MV-4-11 (cell line): ENCODE data around the gene MBD3L1.

Experiments
- DNase-seq: peaks from one replicate; lab custom pipeline; 2025; lab: John Stamatoyannopoulos, UW

Gene MBD3L1

DNA sequence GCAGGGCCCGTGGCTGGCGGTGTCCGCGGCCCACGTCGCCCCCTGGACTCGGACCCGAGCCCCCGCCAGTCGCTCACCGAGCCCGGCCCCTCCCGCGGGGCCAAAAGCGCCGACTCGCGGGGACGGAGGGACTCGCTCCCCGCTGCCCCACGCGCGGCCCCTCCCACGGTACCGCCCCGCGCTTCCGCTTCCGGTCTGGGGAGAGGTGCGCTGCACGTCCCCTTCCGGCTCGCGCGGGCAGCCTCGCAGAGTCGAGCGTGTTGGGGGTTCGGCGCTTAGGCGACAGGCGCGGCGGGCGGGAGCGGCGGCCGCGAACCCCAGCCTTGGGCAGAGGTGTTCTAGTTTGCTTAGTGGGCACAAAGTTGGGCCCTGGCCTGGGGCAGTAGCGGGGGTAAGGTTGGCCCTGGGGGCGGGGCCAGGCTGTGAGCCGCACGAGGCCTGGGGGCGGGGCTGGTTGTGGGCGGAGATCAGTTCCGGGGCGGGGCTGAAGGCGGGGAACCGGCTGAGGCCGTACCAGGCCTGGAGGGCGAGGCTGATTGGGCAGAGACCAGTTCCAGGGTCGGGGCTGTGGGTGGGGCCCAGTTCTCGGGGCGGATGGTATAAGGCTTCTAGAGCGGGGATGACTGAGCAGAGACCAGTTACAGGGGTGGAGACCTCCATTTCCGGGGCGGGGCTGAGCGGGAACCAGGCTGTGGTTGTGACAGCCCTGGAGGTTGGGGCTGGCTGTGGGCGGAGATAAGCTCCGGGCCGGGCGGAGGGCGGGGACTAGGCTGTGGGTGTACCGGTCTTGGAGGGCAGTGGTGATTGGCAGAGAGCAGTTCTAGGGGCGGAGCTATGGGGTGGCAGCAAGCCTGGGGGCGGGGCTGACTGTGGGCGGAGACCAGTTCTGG, at the start of gene MBD3L1, which contains the start of gene ZNF558:
Gene MBD3L1 (plus strand): TSS at position 246 of the 890 bp plus-strand sequence. CDS start 10,302 bp downstream, outside the sequence.
Gene ZNF558 (minus strand): TSS at position 173 of the 890 bp plus-strand sequence. CDS start 9,645 bp downstream, outside the sequence.
- DNase-seq = peak; percentile 100

- DNase-seq = no peak
These were observed 37.4 kb upstream of the MBD3L1 start for GRCh38 chr19:8794823-8795222.

DNA sequence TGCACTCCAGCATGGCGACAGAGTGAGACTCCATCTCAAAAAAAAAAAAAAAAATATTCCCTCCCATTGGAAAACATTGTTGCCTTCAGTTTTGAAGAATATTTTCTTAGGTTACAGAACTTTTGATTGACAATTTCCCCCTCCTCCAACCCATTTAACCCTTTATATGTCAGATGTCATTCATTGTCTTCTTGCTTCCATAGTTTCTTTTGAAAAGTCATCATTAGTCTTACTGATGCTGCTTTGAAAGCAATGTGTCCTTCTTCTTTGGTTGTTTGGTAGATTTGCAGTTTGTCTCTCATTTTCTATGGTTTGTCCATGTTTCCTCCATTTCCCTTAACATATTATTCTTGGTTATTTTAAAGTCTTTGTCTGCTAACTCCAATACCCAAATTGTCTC, 25.5 kb upstream of the MBD3L1 start:
- no peak for DNase-seq

DNA sequence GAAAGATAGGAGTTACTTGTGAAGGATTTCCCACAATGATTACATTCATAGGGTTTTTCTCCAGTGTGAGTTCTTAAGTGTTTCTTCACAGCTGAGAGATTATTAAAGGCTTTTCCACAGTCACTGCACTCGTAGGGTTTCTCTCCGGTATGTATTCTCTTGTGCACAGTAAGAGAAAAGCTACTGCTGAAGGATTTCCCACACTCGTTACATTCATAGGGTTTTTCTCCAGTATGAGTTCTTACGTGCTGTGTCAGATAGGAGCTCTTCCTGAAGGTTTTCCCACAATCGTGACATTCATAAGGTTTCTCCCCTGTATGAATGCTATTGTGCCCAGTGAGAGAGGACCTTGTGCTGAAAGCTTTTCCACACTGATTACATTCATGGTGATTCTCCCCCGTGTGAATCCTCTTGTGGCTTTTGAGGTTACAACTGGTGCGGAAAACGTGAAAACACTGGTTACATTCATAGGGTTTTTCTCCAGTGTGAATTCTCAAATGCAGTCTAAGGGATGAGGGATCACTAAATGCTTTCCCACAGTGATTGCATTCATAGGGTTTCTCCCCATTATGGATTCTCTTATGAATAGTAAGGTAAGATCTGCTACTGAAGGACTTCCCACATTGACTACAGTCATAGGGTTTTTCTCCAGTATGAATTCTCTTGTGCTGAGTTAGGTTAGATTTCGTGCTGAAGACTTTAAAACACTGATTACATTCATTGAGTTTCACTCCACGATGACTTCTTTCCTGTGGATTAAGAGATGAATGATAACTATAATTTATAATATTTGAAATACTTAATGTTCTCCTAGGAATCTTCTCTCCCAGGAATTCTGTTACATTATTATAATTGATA, 20.6 kb upstream of the MBD3L1 start:
- no peak for DNase-seq

- DNase-seq = no peak
These were observed 18.0 kb upstream of the MBD3L1 start for GRCh38 chr19:8814176-8814575.

- DNase-seq = no peak
These were observed 16.4 kb upstream of the MBD3L1 start for GRCh38 chr19:8815780-8816179.

GRCh38 chr19:8820234-8820633, 11.9 kb upstream of the MBD3L1 start:
- DNase-seq = no peak

GRCh38 chr19:8821748-8822241, 10.4 kb upstream of the MBD3L1 start:
- no peak for DNase-seq

GRCh38 chr19:8826371-8826770, 5.8 kb upstream of the MBD3L1 start:
- no peak for DNase-seq

DNA sequence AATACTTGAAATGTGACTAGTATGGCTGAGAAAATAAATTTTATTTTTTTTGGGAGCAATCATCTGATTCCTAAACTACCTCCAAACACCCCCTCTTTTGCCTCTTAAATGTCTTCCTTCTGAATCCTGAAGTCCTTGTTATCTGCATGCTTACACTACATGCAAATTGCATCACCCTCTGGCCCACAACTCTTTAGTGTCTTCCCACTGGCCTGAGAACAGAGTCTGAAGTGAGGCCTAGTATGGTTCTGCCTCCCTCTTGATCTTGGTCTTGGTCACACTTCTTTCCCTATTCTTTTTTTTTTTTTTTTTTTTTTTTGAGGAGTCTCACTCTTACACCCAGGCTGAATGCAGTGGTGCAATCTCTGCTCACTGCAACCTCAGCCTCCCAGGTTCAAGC, 4.9 kb upstream of the MBD3L1 start:
- no peak for DNase-seq

GRCh38 chr19:8831373-8831772, 804 bp upstream of the MBD3L1 start:
- DNase-seq = no peak

GRCh38 chr19:8831832-8832131, 395 bp upstream of the MBD3L1 start:
- DNase-seq = no peak

GRCh38 chr19:8835446-8835845, 3.3 kb downstream of the MBD3L1 start:
- peak; percentile 13 for DNase-seq

- peak; percentile 54 for DNase-seq
These were observed 3.7 kb downstream of the MBD3L1 start for GRCh38 chr19:8835877-8836276.

- no peak for DNase-seq
These were observed 8.5 kb downstream of the MBD3L1 start for GRCh38 chr19:8840708-8841107.

DNA sequence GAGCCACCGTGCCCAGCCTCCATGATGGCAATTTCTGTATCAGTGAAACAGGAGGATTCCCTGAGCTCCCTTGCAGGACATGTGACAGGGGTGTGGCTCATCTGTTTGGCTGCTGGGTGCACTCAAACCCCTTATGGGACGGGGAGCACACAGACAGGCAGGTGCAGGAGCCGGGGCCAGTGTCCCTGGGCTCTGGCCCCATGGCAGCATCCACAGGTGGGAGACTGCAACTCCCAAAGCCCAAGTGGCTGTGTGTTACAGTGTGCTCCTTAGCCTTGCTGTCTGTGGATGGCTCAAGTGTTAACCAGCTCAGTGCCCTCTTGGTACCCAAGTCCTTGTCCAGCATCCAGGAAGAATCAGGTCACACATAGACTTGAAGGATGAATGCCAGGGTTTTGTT, 14.6 kb downstream of the MBD3L1 start:
- no peak for DNase-seq

DNA sequence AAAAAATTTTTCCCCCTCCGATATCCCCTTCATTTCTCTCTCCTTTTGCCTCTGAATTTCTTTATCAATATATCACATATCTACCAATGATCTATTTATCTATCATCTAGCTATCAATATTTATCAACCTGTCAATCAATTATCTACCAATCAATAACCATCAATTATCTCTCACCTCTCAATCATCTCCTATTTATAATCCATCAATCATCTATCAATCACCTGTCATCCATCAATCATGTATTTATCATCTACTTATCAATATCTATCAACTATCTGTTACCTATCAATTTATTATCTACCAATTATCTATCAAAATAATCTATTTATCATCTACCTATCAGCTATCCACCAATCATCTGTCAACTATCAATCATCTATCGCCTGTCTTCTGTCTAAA, 17.1 kb downstream of the MBD3L1 start:
- no peak for DNase-seq

- DNase-seq = no peak
These were observed 18.3 kb downstream of the MBD3L1 start for GRCh38 chr19:8850488-8850887.

GRCh38 chr19:8858260-8858659, 26.1 kb downstream of the MBD3L1 start:
- no peak for DNase-seq

GRCh38 chr19:8866344-8866743, 34.2 kb downstream of the MBD3L1 start:
- DNase-seq = no peak

GRCh38 chr19:8877854-8878705, 45.9 kb downstream of the MBD3L1 start:
- no peak for DNase-seq
